K562 (cell line): ENCODE measurements around the gene BCL3. TPM values are rescaled to one million over a fixed set of nuclear protein-coding genes. Genes with fewer than 3 reads are reported as not detected.

Experiments
- ATAC-seq: fragments of 200-7000 bp; cut with Tn5 transposase; 3 replicates; pipeline ENCODE4 v1.9.1; 2020; ENCODE audit warnings: moderate library complexity
- BruUV-seq: library from RNA; stranded (reverse); fragments of 400-500 nt; replicated peaks from 2 replicates; lab custom pipeline; 2021; lab: Mats Ljungman, UMichigan
- CTCF ChIA-PET: fragments of 300-600 bp; formaldehyde crosslinking; extraction: SDS; loops from one replicate; lab custom pipeline; 2021; ENCODE audit warnings: low intra/inter-chr PET ratio; lab: Yijun Ruan, JAX
- POLR2A ChIA-PET: fragments of 300-600, 350-650 bp; sonication (Branson Sonifier 250); formaldehyde crosslinking; extraction: SDS; loops from one replicate; lab custom pipeline; 2021; ENCODE audit warnings: antibody characterized with exemption, inconsistent platforms; lab: Yijun Ruan, JAX
- DNase-seq, 4 experiments: peaks; one replicate each; pipeline versions ENCODE4 v3.0.0 to v3.0.0-alpha.2; 2011 to 2018; ENCODE audit warnings: low spot score in 3 of 4, mixed read lengths in 3 of 4; ENCODE audit errors: extremely low read depth in 1 of 4
- FAIRE-seq: peaks from 2 replicates; lab custom pipeline; 2011; peaks lifted over from hg19 to GRCh38; lab: Jason Lieb, UNC
- H2AFZ ChIP-seq: 2 replicates; pipeline ENCODE4 v1.6.0; 2011; ENCODE audit warnings: low read depth, low read length, control low read depth, inconsistent platforms
- H3K27ac ChIP-seq: fragments of 200-600 bp; 3 replicates; pipeline ENCODE4 v1.8.0; 2011; ENCODE audit warnings: low read depth, mild to moderate bottlenecking, control low read depth, inconsistent platforms, low read length, moderate library complexity, mixed read lengths; ENCODE audit errors: extremely low read depth
- H3K27me3 ChIP-seq, 2 experiments: fragments of 300-600 bp in 1 of 2; 2 replicates in 1 of 2; 3 replicates in 1 of 2; pipeline versions ENCODE4 v1.6.0 to v1.8.0; 2011; ENCODE audit warnings: inconsistent platforms in 2 of 2, low read length in 2 of 2, mild to moderate bottlenecking in 1 of 2, mixed read lengths in 1 of 2, moderate library complexity in 1 of 2; ENCODE audit not compliant: control insufficient read depth in 2 of 2, insufficient read depth in 2 of 2
- H3K36me3 ChIP-seq: fragments of 300-600 bp; 3 replicates; pipeline ENCODE4 v1.8.0; 2011; ENCODE audit warnings: mild to moderate bottlenecking, low read length, inconsistent platforms; ENCODE audit not compliant: control insufficient read depth, insufficient read depth
- H3K4me1 ChIP-seq, 2 experiments: fragments of 200-600 bp in 1 of 2; replicated peaks in 1 of 2; 2 replicates in 1 of 2; 3 replicates in 1 of 2; pipeline versions ENCODE4 v1.5.1 to v1.8.0; 2011; ENCODE audit warnings: inconsistent platforms in 2 of 2, low read length in 2 of 2, mild to moderate bottlenecking in 1 of 2, mixed read lengths in 1 of 2, moderate library complexity in 1 of 2; ENCODE audit not compliant: control insufficient read depth in 2 of 2, insufficient read depth in 2 of 2
- H3K4me2 ChIP-seq: 2 replicates; pipeline ENCODE4 v1.6.1; 2011; ENCODE audit warnings: low read length, control low read depth, inconsistent platforms, mixed read lengths; ENCODE audit not compliant: insufficient read depth
- H3K4me3 ChIP-seq: fragments of 200-600 bp; sonication (generic), shearing (Covaris generic); 2 replicates; pipeline ENCODE4 v1.5.1; 2016; ENCODE audit warnings: control low read depth, inconsistent platforms
- H3K79me2 ChIP-seq: fragments of 200-600 bp; 3 replicates; pipeline ENCODE4 v1.8.0; 2011; ENCODE audit warnings: low read length, inconsistent platforms; ENCODE audit not compliant: control insufficient read depth, insufficient read depth
- H3K9ac ChIP-seq, 2 experiments: 2 replicates each; pipeline versions ENCODE4 v1.6.0 to v1.6.1; 2011; ENCODE audit warnings: low read depth in 2 of 2, low read length in 2 of 2, control low read depth in 1 of 2, inconsistent platforms in 1 of 2, mild to moderate bottlenecking in 1 of 2, mixed read lengths in 1 of 2; ENCODE audit not compliant: insufficient read depth in 1 of 2
- H3K9me1 ChIP-seq: one replicate; pipeline ENCODE4 v1.6.0; 2011; ENCODE audit warnings: inconsistent platforms, mild to moderate bottlenecking, low read length, moderate library complexity; ENCODE audit not compliant: control insufficient read depth, insufficient read depth
- H3K9me3 ChIP-seq: replicated peaks from 2 replicates; pipeline ENCODE4 v1.5.1; 2011; ENCODE audit warnings: low read depth, low read length, inconsistent platforms; ENCODE audit not compliant: control insufficient read depth, insufficient read depth
- H4K20me1 ChIP-seq: replicated peaks from 2 replicates; pipeline ENCODE4 v1.6.1; 2011; ENCODE audit warnings: low read length, inconsistent platforms, mixed read lengths; ENCODE audit not compliant: control insufficient read depth, insufficient read depth
- EP400 ChIP-seq: fragments of 450-650 bp; IDR thresholded peaks from 2 replicates; pipeline ENCODE4 v1.6.1; 2017; ENCODE audit warnings: antibody characterized with exemption, mild to moderate bottlenecking, moderate library complexity
- HMGN3 ChIP-seq: IDR thresholded peaks from 2 replicates; pipeline ENCODE4 v1.6.1; 2011; ENCODE audit warnings: borderline replicate concordance, low read depth, mild to moderate bottlenecking, mixed read lengths, low read length; ENCODE audit not compliant: insufficient read length; ENCODE audit errors: extremely low read depth
- NFIX ChIP-seq: fragments of 250-450 bp; sonication (Bioruptor Pico); IDR thresholded peaks from 2 replicates; pipeline ENCODE4 v1.4.0; 2020; ENCODE audit warnings: low read depth, mild to moderate bottlenecking, moderate library complexity
- NR4A1 ChIP-seq, 2 experiments: fragments of 250-450 bp in 1 of 2; fragments of 450-650 bp in 1 of 2; sonication (Bioruptor Pico) in 1 of 2; IDR thresholded peaks; 2 replicates each; pipeline versions ENCODE4 v1.4.0 to v1.6.1; 2016 to 2020; ENCODE audit warnings: mild to moderate bottlenecking in 2 of 2, missing compliant biosample characterization in 1 of 2, missing genetic modification characterization in 1 of 2, moderate library complexity in 1 of 2
- POLR3G ChIP-seq: IDR thresholded peaks from 2 replicates; pipeline ENCODE4 v1.6.1; 2011; ENCODE audit not compliant: insufficient read length, insufficient replicate concordance; ENCODE audit errors: extremely low read depth
- TAF7 ChIP-seq: fragments of 450-650 bp; IDR thresholded peaks from 2 replicates; pipeline ENCODE4 v1.6.1; 2016; ENCODE audit warnings: missing genetic modification characterization, missing compliant biosample characterization
- TBP ChIP-seq: optimal IDR thresholded peaks from 2 replicates; pipeline ENCODE3; 2011; ENCODE audit warnings: low read depth, low read length, improper control_type of control experiment
- ZFP36 ChIP-seq: fragments of 150-350 bp; IDR thresholded peaks from 2 replicates; pipeline ENCODE4 v1.6.1; 2018; ENCODE audit warnings: low read length, low read depth; ENCODE audit not compliant: partially characterized antibody
- ZNF609 ChIP-seq: sonication (generic); formaldehyde crosslinking; IDR thresholded peaks from 2 replicates; pipeline ENCODE4 v1.8.1; 2023; ENCODE audit warnings: missing genetic modification reagents, mild to moderate bottlenecking, borderline replicate concordance
- WGBS: fragments of 100-300 bp; shearing (Covaris generic); methylation state at CpG from one replicate; pipeline ENCODE4 v1.1.6; 2016; ENCODE audit warnings: low coverage, mixed read lengths; ENCODE audit not compliant: insufficient coverage; ENCODE audit errors: missing lambda C conversion rate; 5-methylcytosine and 5-hydroxymethylcytosine counted together
- in situ Hi-C: fragments of 300-500 bp; cut with MboI; formaldehyde crosslinking; loops from 4 replicates; pipeline ENCODE4 v1.15.0; 2018; ENCODE audit warnings: inconsistent platforms, mixed read lengths
- intact Hi-C: fragments of 100-400 bp; cut with micrococcal nuclease; formaldehyde crosslinking; loops from 2 replicates; pipeline ENCODE4 v1.14.2; 2022
- polyA plus RNA-seq, 8 experiments: library from polyadenylated mRNA; depleted of rRNA in 4 of 8; stranded (reverse) in 5 of 8; unstranded in 3 of 8; fragments of >200 nt; fragmentation: Nextera tagmentation in 2 of 8; fragmentation: Illumina TruSeq in 1 of 8; extraction: Ambion mirVana in 2 of 8; extraction: Trizol in 1 of 8; gene quantifications; 2 replicates each; pipeline versions ENCODE4 v1.2.1 to v1.2.3, GENCODE V29; 2011 to 2014; ENCODE audit warnings: inconsistent platforms in 1 of 8, missing spikeins in 1 of 8
- total RNA-seq, 7 experiments: library from RNA; depleted of rRNA in 6 of 7; stranded (reverse); fragments of >200 nt in 6 of 7; fragmentation: Illumina TruSeq in 2 of 7; extraction: Trizol in 2 of 7; gene quantifications; 2 replicates each; pipeline versions ENCODE4 v1.2.1 to v1.2.3, GENCODE V29; 2011 to 2021; ENCODE audit warnings: low replicate concordance in 1 of 7

Gene BCL3
- total and polyA plus RNA-seq, 9 of the 15 experiments (the other 6 are each of a cell fraction or from before 2014, with no cell fraction given) = 0.03 to 2.4 (median 0.50) TPM; not detected in 1

- no peak overlapping the region for H3K4me2 ChIP-seq
- peaks cover 0 to 14% of the 10 kb centered on the region in 2 experiments; a peak in 4 of 5 replicates for H3K4me1 ChIP-seq
- no peaks in the 10 kb centered on the region for H4K20me1 ChIP-seq
- in situ Hi-C loops = no loop called here
- ATAC-seq (no peak), DNase-seq (no peak), FAIRE-seq (no peak)
- TF ChIP-seq POLR3G (no peak), ZFP36 (peak; percentile 64)
- no peak overlapping the region for H2AFZ ChIP-seq
- H3K9ac ChIP-seq = no peak overlapping the region
- no peak overlapping the region for H3K27ac ChIP-seq
- no peaks in the 10 kb centered on the region for H3K9me3 ChIP-seq
- no peaks in the 10 kb centered on the region for H3K79me2 ChIP-seq
- no TSS peak for BruUV-seq
- H3K9me1 ChIP-seq = no peaks in the 10 kb centered on the region
- H3K4me3 ChIP-seq = no peak overlapping the region
- no peaks in the 10 kb centered on the region for H3K36me3 ChIP-seq
- ChIA-PET POLR2A (interaction anchor here (0.6 to 0.9 kb wide), 3 partner anchors 10 to 124 kb away, joined by 4 read pairs; no protein-coding TSS in a partner anchor), CTCF (no interaction called here)
- H3K27me3 ChIP-seq = no peaks in the 10 kb centered on the region
- intact Hi-C loops = no loop called here
- 41% methylated on average over 6 of the region's 6 CpGs for WGBS
Observed at GRCh38 chr19:44706506-44707236, 41.8 kb upstream of the BCL3 start.

GRCh38 chr19:44707794-44708193 lies 40.7 kb upstream of the BCL3 start:
- H2AFZ ChIP-seq = no peak overlapping the region
- no peaks in the 10 kb centered on the region for H3K27me3 ChIP-seq
- in situ Hi-C loops = no loop called here
- no peaks in the 10 kb centered on the region for H4K20me1 ChIP-seq
- intact Hi-C loops = no loop called here
- H3K36me3 ChIP-seq = no peaks in the 10 kb centered on the region
- H3K9me1 ChIP-seq = no peaks in the 10 kb centered on the region
- no peak for FAIRE-seq
- TF ChIP-seq NR4A1 (CRISPR knock-in tag; IDR thresholded peaks at IDR 0.05) (no peak), NR4A1 (tag; IDR thresholded peaks at IDR 0.05) (no peak), EP400 (no peak), HMGN3 (no peak), NFIX (CRISPR knock-in tag) (no peak), TAF7 (tag) (no peak), TBP (no peak), ZNF609 (no peak)
- H3K4me1 ChIP-seq = peaks cover 0 to 14% of the 10 kb centered on the region in 2 experiments; a peak in 2 of 5 replicates
- no peak overlapping the region; a peak in 1 of 4 replicates for H3K9ac ChIP-seq
- CTCF ChIA-PET = no interaction called here
- H3K79me2 ChIP-seq = no peaks in the 10 kb centered on the region
- no peaks in the 10 kb centered on the region for H3K9me3 ChIP-seq
- no peak overlapping the region for H3K27ac ChIP-seq
- WGBS = 56% methylated on average over 20 of the region's 20 CpGs
- H3K4me2 ChIP-seq = no peak overlapping the region
- H3K4me3 ChIP-seq = no peak overlapping the region
- POLR2A ChIA-PET = no interaction called here
- BruUV-seq = no TSS peak
- ATAC-seq = no peak
- no peak for DNase-seq
